NCI-H69 (cell line): ENCODE results near the gene TBC1D3G.
"Not testable (repeated sequence)": the region's sequence is repeated elsewhere in the genome, so short reads cannot be mapped to it uniquely, and the experiment has no call there.

Source experiments
- DNase-seq: peaks from one replicate; lab custom pipeline; 2025; lab: John Stamatoyannopoulos, UW

Gene TBC1D3G

DNA sequence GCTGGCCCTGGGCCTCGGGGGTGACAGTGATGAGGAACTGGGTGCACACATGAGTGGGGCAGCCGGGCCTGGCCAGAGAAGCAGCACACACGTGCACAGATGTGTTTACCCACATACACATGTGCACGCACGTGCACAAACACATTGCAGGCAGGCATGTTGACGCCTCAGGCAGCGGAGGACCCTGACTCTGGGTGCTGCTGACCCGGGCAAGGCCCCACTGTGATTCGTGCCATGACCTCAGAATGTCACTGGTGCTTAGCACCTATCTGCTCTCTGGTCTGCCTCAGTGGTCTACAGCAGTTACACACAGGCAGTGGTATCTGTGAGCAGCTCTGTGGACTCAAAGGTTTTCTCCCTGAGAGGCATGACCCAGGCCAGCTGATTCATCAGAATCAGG, at the start of gene TBC1D3G:
Gene TBC1D3G (plus strand): TSS at position 301 of the 400 bp plus-strand sequence. CDS start 1,528 bp downstream, outside the sequence.
- DNase-seq = not testable (repeated sequence)

DNA sequence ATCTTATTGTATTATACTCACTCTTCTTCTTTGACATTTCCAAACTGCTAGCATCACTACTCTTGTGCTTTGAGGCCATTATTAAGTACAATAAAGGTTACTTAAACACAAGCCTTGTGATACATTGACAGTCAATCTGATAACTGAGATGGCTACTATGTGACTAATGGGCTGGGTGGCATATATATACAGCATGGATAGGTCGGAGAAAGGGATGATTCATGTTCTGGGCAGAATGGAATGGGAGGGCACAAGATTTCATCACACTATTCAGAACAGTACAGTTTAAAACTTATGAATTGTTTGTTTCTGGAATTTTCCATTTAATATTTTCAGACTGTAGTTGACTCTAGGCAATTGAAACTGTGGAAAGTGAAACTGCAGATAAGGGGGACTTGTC, 40.4 kb upstream of the TBC1D3G start:
- DNase-seq = not testable (repeated sequence)

DNA sequence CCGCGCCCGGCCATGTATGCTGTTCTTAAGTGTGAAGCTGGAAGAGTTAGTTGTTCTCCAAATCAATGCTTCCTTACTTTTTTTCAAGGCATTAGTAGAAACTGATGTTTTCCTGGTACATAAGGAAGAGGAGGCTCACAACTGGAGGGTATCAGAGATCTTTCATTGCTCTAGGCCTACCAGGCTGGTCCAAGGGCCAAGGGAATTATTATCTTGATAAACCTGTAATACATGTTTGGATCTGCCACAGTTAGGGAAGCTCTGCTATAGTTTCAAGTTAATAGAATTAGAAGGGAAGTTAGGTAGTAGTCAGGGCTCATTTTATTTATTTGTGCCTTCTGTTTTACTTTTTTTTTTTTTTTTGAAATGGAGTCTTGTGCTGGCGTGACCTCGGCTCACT, 39.5 kb upstream of the TBC1D3G start:
- not testable (repeated sequence) for DNase-seq

DNA sequence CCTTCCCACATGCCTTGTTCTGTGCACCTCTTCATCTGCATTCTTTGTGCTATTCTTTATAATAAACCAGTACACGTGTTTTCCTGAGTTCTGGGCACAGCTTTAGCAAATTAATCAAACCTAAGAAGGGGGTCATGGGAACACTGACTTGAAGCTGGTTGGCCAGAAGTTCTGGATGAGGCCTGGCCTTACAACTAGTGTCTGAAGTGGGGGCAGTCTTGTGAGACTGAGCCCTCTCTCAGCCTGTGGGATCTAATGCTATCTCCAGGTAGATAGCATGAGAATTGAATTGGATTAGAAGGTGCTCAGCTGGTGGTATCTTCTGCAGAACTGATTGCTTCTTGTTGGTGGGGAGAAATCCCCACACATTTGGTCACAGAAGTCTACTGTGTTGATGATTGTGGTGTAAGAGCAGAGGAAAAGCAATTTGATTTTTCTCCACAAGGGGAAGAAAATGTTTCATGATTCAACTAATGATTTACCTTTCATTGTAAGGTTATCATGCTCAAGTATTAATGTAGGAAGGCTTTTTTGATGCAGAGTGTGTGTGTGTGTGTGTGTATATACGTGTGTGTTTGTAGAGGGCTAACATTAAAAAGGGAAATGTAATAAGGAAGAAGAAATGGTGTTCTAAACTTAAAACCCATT, 33.6 kb upstream of the TBC1D3G start:
- DNase-seq = not testable (repeated sequence)

DNA sequence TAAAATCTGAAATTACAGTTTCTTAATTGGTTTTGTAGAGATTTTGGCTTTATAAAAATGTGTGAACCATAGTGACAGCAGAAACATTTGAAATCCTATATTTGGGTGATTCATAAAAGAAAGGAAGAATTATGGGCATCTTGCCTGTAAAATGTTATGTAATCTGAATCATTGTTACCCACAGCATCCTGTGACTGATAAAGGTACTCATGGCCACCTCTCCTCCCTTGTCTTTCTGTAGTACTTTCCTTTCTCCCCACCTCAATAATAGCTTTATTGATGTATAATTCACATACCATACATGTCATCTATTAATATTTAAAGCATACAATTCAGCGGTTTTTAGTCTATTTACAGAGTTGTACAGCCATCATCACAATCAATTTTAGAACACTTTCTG, 28.5 kb upstream of the TBC1D3G start:
- not testable (repeated sequence) for DNase-seq

DNA sequence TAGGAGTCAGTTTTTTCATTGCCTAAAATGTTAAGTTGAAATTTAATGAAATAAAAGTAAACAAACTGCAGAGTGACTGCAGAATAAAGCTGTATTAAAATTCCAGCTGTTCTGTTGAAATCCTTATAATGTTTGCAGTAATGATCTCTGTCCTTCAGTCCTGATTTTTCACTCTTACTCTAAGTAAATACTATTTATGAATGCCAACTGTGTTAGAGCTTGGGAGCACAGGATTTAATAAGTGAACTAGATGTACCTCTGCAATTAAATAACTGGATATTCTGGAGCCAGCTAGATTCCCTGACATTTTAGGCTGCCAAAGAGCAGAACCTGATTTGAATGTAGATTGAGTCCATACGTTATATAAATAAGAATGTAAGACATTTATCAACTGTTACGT, 7.9 kb upstream of the TBC1D3G start:
- DNase-seq = not testable (repeated sequence)

DNA sequence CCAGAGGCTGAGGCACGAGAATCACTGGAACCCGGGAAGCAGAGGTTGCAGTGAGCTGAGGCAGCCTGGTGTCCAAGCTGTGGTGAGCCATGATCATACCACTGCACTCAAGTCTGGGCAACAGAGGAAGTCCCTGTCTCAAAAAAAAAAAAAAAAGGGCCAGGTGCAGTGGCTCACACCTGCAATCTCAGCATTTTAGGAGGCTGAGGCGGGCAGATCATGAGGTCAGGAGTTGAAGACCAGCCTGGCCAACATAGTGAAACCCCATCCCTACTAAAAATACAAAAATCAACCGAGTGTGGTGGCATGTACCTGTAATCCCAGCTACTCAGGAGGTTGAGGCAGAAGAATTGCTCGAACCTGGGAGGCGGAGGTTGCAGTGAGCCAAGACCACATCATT, 38.8 kb downstream of the TBC1D3G start:
- DNase-seq = not testable (repeated sequence)

DNA sequence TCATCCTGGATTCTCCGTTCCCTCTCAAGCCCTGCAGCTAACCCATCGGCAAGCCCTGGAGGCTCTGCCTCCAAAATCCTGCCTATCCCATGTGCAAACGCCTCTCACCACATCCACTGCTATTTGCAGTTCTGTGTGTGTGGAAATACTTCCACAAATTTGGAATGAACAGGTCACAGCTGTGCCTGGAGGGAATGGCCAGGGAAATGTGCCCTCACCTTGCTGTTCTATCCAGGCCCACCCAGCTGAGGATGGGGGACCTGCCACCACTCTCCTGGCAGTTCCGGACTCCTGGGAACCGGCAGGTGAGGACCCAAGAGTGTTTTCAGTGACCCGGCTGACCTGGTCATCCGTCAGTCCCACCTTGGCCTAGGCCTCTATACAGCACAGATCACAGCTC, 52.3 kb downstream of the TBC1D3G start:
- DNase-seq = not testable (repeated sequence)
